KMS-11 (cell line): ENCODE data around the gene OR51E1.

Source experiments
- H2AFZ ChIP-seq: fragments of 200-600 bp; sonication (generic); 2 replicates; pipeline ENCODE4 v1.6.1; 2016; ENCODE audit warnings: antibody characterized with exemption, mixed run types, low read depth
- H3K27ac ChIP-seq: fragments of 200-600 bp; sonication (generic); 2 replicates; pipeline ENCODE4 v1.6.1; 2016; ENCODE audit warnings: mild to moderate bottlenecking, mixed run types
- H3K27me3 ChIP-seq: fragments of 200-600 bp; sonication (generic); 2 replicates; pipeline ENCODE4 v1.6.1; 2017; ENCODE audit warnings: mild to moderate bottlenecking, low read depth, mixed run types, moderate library complexity; ENCODE audit not compliant: insufficient read depth
- H3K36me3 ChIP-seq: fragments of 200-600 bp; sonication (generic); 2 replicates; pipeline ENCODE4 v1.6.1; 2017; ENCODE audit warnings: mild to moderate bottlenecking, mixed run types; ENCODE audit not compliant: insufficient read depth
- H3K4me1 ChIP-seq: fragments of 200-600 bp; sonication (generic); 2 replicates; pipeline ENCODE4 v1.6.1; 2016; ENCODE audit warnings: mild to moderate bottlenecking, low read depth, mixed run types; ENCODE audit not compliant: poor library complexity, severe bottlenecking
- H3K4me2 ChIP-seq: fragments of 200-600 bp; sonication (generic); 2 replicates; pipeline ENCODE4 v1.7.0; 2016; ENCODE audit warnings: mild to moderate bottlenecking, mixed run types
- H3K4me3 ChIP-seq: fragments of 200-600 bp; sonication (generic); IDR thresholded peaks from 2 replicates; pipeline ENCODE4 v1.6.1; 2017; ENCODE audit warnings: low read depth, low read length, mixed read lengths; ENCODE audit not compliant: insufficient read depth
- H3K79me2 ChIP-seq: fragments of 200-600 bp; sonication (generic); 2 replicates; pipeline ENCODE4 v1.6.1; 2016; ENCODE audit warnings: low read depth, mixed run types; ENCODE audit not compliant: insufficient read depth
- H3K9ac ChIP-seq: fragments of 200-600 bp; sonication (generic); 2 replicates; pipeline ENCODE4 v1.6.1; 2016; ENCODE audit warnings: mild to moderate bottlenecking, mixed run types
- H4K20me1 ChIP-seq: fragments of 200-600 bp; sonication (generic); 2 replicates; pipeline ENCODE4 v1.6.1; 2016; ENCODE audit warnings: mild to moderate bottlenecking, mixed run types; ENCODE audit not compliant: insufficient read depth
- CTCF ChIP-seq: fragments of 200-600 bp; sonication (generic); conservative IDR thresholded peaks from 2 replicates; pipeline ENCODE4 v1.6.1; 2017; ENCODE audit warnings: low read depth, mild to moderate bottlenecking, antibody characterized with exemption, low read length, moderate library complexity, mixed read lengths

The OR51E1 gene

GRCh38 chr11:4677948-4678347 lies 34.2 kb downstream of the OR51E1 start:
- no peaks in the 10 kb centered on the region for H3K79me2 ChIP-seq
- no peak for TF ChIP-seq CTCF

GRCh38 chr11:4680341-4680740 lies 36.6 kb downstream of the OR51E1 start:
- Histone ChIP-seq H3K79me2 (no peaks in the 10 kb centered on the region), H3K36me3 (no peaks in the 10 kb centered on the region), H3K9ac (no peak overlapping the region), H2AFZ (no peak overlapping the region), H3K4me2 (no peak overlapping the region), H3K27ac (no peak overlapping the region), H3K4me1 (no peaks in the 10 kb centered on the region), H3K27me3 (no peaks in the 10 kb centered on the region), H4K20me1 (no peaks in the 10 kb centered on the region), H3K4me3 (no peak overlapping the region)
- TF ChIP-seq CTCF, result no peak

More at GRCh38 chr11:4677948-4678347, 34.2 kb downstream of the OR51E1 start:
- Histone ChIP-seq H2AFZ (no peak overlapping the region), H3K4me2 (no peak overlapping the region), H3K27ac (no peak overlapping the region), H3K27me3 (no peaks in the 10 kb centered on the region), H3K36me3 (no peaks in the 10 kb centered on the region), H4K20me1 (no peaks in the 10 kb centered on the region), H3K9ac (no peak overlapping the region), H3K4me3 (no peak overlapping the region), H3K4me1 (no peaks in the 10 kb centered on the region)

- H2AFZ ChIP-seq, result no peak overlapping the region
- H3K4me3 ChIP-seq, result no peak overlapping the region
- no peak for TF ChIP-seq CTCF
- no peak overlapping the region for H3K9ac ChIP-seq
- no peaks in the 10 kb centered on the region for H3K4me1 ChIP-seq
- no peaks in the 10 kb centered on the region for H3K36me3 ChIP-seq
- no peaks in the 10 kb centered on the region for H4K20me1 ChIP-seq
- no peaks in the 10 kb centered on the region for H3K27me3 ChIP-seq
- no peak overlapping the region for H3K27ac ChIP-seq
- H3K4me2 ChIP-seq, result no peak overlapping the region
- no peaks in the 10 kb centered on the region for H3K79me2 ChIP-seq
These were observed 39.0 kb downstream of the OR51E1 start for GRCh38 chr11:4682623-4683419.

GRCh38 chr11:4684631-4685285 lies 41.0 kb downstream of the OR51E1 start:
- no peak for TF ChIP-seq CTCF
- Histone ChIP-seq H3K4me3 (no peak overlapping the region), H3K79me2 (no peaks in the 10 kb centered on the region), H3K9ac (no peak overlapping the region), H3K27me3 (no peaks in the 10 kb centered on the region), H4K20me1 (no peaks in the 10 kb centered on the region), H3K4me2 (no peak overlapping the region), H3K4me1 (no peaks in the 10 kb centered on the region), H3K36me3 (no peaks in the 10 kb centered on the region), H2AFZ (no peak overlapping the region), H3K27ac (no peak overlapping the region)
